Endothelial cell of umbilical vein (primary cell): ENCODE data around the gene ARPIN.

Experiments
- CTCF ChIP-seq, 2 donors: IDR thresholded peaks; 1 replicate in 1 of 2; 2 replicates in 1 of 2; pipeline ENCODE4 v1.5.1; 2011; ENCODE audit warnings: low read length in 2 of 2, mild to moderate bottlenecking in 2 of 2, moderate library complexity in 2 of 2, control low read depth in 1 of 2, inconsistent platforms in 1 of 2, low read depth in 1 of 2; ENCODE audit not compliant: insufficient read depth in 1 of 2; ENCODE audit errors: extremely low read depth in 1 of 2
- EZH2 ChIP-seq: IDR thresholded peaks from 2 replicates; pipeline ENCODE4 v1.6.1; 2012; ENCODE audit warnings: borderline replicate concordance, low read depth, mild to moderate bottlenecking, moderate library complexity, low read length, inconsistent platforms; ENCODE audit not compliant: severe bottlenecking
- POLR2A ChIP-seq: IDR thresholded peaks from 2 replicates; pipeline ENCODE4 v1.6.1; 2012; ENCODE audit warnings: low read depth, mild to moderate bottlenecking, control low read depth, low read length
- POLR2AphosphoS5 ChIP-seq: IDR thresholded peaks from 2 replicates; pipeline ENCODE4 v1.6.1; 2012; ENCODE audit warnings: low read depth, mild to moderate bottlenecking, control low read depth, low read length, moderate library complexity; ENCODE audit not compliant: insufficient read depth

GRCh38 chr15:89893027-89893426, 19.7 kb downstream of the ARPIN start:
- TF ChIP-seq POLR2A, result no peak
- TF ChIP-seq CTCF (IDR thresholded peaks at IDR 0.05; ENCODE audit: extremely low read depth in 1 of 2, insufficient read depth in 1 of 2, low read depth in 1 of 2, low read length in 2 of 2), result no peak
- no peak for TF ChIP-seq EZH2
- no peak for TF ChIP-seq POLR2AphosphoS5
